SU-DHL-6 (cell line): Measurements from ENCODE around the gene RHBG.

ENCODE experiments used
- H2AFZ ChIP-seq: fragments of 200-600 bp; sonication (generic); 2 replicates; pipeline ENCODE4 v1.6.1; 2014; ENCODE audit warnings: low read depth, mild to moderate bottlenecking, moderate library complexity, mixed read lengths, antibody characterized with exemption, low read length; ENCODE audit not compliant: severe bottlenecking
- H3F3A ChIP-seq: fragments of 200-600 bp; shearing (Covaris generic); 2 replicates; pipeline ENCODE4 v1.6.0; 2016; ENCODE audit warnings: antibody characterized with exemption, mild to moderate bottlenecking; ENCODE audit not compliant: insufficient read depth
- H3K27ac ChIP-seq: fragments of 200-600 bp; sonication (generic); 2 replicates; pipeline ENCODE4 v1.5.1; 2016; ENCODE audit warnings: low read depth, mild to moderate bottlenecking, low read length, moderate library complexity, mixed read lengths
- H3K27me3 ChIP-seq: fragments of 200-600 bp; sonication (generic), shearing (Covaris generic); 2 replicates; pipeline ENCODE4 v1.6.0; 2014; ENCODE audit warnings: mild to moderate bottlenecking, low read length
- H3K36me3 ChIP-seq: fragments of 200-600 bp; sonication (generic); 2 replicates; pipeline ENCODE4 v1.6.1; 2014; ENCODE audit warnings: mild to moderate bottlenecking, low read length, mixed read lengths
- H3K4me2 ChIP-seq: fragments of 300-600, 200-600 bp; shearing (Covaris generic), sonication (generic); 2 replicates; pipeline ENCODE4 v1.6.0; 2014; ENCODE audit warnings: low read length, low read depth, mild to moderate bottlenecking; ENCODE audit not compliant: poor library complexity, severe bottlenecking
- H3K4me3 ChIP-seq: fragments of 200-600 bp; sonication (generic); 2 replicates; pipeline ENCODE4 v1.5.1; 2014; ENCODE audit warnings: antibody characterized with exemption, low read length, mild to moderate bottlenecking, mixed read lengths; ENCODE audit not compliant: insufficient read depth, poor library complexity, severe bottlenecking
- H3K79me2 ChIP-seq: fragments of 200-600 bp; sonication (generic); 2 replicates; pipeline ENCODE4 v1.6.1; 2014; ENCODE audit warnings: mild to moderate bottlenecking, low read length, moderate library complexity; ENCODE audit not compliant: insufficient read depth
- H3K9ac ChIP-seq: fragments of 200-600 bp; sonication (generic); 2 replicates; pipeline ENCODE4 v1.7.0; 2014; ENCODE audit warnings: mild to moderate bottlenecking, low read length
- H3K9me2 ChIP-seq: fragments of 200-600 bp; sonication (generic); replicated peaks from 2 replicates; pipeline ENCODE4 v1.6.1; 2014; ENCODE audit warnings: low read length; ENCODE audit not compliant: insufficient read depth
- H3K9me3 ChIP-seq: fragments of 200-600 bp; sonication (generic); 2 replicates; pipeline ENCODE4 v1.6.1; 2014; ENCODE audit warnings: low read length, mixed read lengths; ENCODE audit not compliant: insufficient read depth
- H4K20me1 ChIP-seq: fragments of 200-600 bp; sonication (generic); 2 replicates; pipeline ENCODE4 v1.6.1; 2014; ENCODE audit warnings: low read depth, mild to moderate bottlenecking, antibody characterized with exemption, low read length, moderate library complexity, mixed read lengths
- CTCF ChIP-seq: fragments of 200-600 bp; sonication (generic); IDR thresholded peaks from one replicate; pipeline ENCODE4 v1.5.1; 2017; ENCODE audit warnings: antibody characterized with exemption, mild to moderate bottlenecking, low read length, moderate library complexity; ENCODE audit not compliant: insufficient read depth, poor library complexity, severe bottlenecking
- EZH2phosphoT487 ChIP-seq: fragments of 200-600 bp; sonication (generic), shearing (Covaris generic); conservative IDR thresholded peaks from 2 replicates; pipeline ENCODE4 v1.6.1; 2018; ENCODE audit warnings: mild to moderate bottlenecking, antibody characterized with exemption, low read length, moderate library complexity, mixed read lengths

Gene RHBG

GRCh38 chr1:156410238-156410637 is 41.2 kb downstream of the RHBG start:
- H3K27ac ChIP-seq, result no peak overlapping the region
- no peaks in the 10 kb centered on the region for H3F3A ChIP-seq
- TF ChIP-seq EZH2phosphoT487 (no peak), CTCF (no peak)
- no peaks in the 10 kb centered on the region for H3K36me3 ChIP-seq
- no peaks in the 10 kb centered on the region for H3K79me2 ChIP-seq
- H4K20me1 ChIP-seq, result no peaks in the 10 kb centered on the region
- H3K4me2 ChIP-seq, result no peak overlapping the region
- no peak overlapping the region for H2AFZ ChIP-seq
- no peaks in the 10 kb centered on the region for H3K9me2 ChIP-seq
- H3K9ac ChIP-seq, result no peak overlapping the region
- no peaks in the 10 kb centered on the region for H3K9me3 ChIP-seq
- H3K27me3 ChIP-seq, result no peaks in the 10 kb centered on the region
- H3K4me3 ChIP-seq, result no peak overlapping the region

GRCh38 chr1:156410740-156411139 is 41.7 kb downstream of the RHBG start:
- Histone ChIP-seq H3K4me3 (no peak overlapping the region), H3K4me2 (no peak overlapping the region), H3K27me3 (no peaks in the 10 kb centered on the region), H3K36me3 (no peaks in the 10 kb centered on the region), H3F3A (no peaks in the 10 kb centered on the region), H3K9ac (no peak overlapping the region), H3K27ac (no peak overlapping the region), H3K9me2 (no peaks in the 10 kb centered on the region), H3K79me2 (no peaks in the 10 kb centered on the region), H2AFZ (no peak overlapping the region), H4K20me1 (no peaks in the 10 kb centered on the region), H3K9me3 (no peaks in the 10 kb centered on the region)
- TF ChIP-seq CTCF (no peak), EZH2phosphoT487 (no peak)

DNA sequence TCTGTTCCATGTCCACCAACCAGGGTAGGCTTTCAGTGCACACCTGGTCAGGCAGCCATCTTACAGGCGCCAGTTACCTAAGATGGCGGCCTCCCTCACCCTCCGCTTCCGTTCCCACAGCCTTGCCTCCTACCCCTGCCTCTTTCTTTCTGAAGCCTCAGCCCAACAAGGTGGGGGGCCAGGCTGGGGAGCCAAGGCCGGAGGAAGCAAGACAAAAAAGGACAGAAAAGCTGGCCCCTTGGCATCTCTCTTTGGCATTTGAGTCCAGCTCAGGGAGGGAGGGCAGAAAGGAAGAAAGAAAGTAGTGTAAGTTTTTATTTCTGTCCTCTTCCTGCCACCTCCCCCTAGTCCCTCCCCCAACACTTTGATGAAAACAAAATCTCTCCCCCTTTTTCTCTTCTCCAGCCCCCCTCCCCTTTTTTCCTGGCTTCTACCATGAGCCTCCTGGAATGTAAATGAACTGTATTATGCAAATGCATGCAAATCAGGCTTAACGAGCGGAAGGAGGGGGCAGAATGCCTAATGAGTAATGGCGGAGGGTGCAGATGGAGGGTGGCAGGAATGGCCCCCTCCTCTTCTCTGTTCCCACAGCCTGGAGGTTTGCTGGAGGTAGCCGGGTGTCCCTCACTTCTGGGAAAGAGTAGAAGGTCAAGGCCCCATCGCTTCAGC is 43.8 kb downstream of the RHBG start:
- TF ChIP-seq CTCF, result no peak
- no peak for TF ChIP-seq EZH2phosphoT487
- Histone ChIP-seq H3K36me3 (no peaks in the 10 kb centered on the region), H3K27ac (no peak overlapping the region), H3K4me3 (no peak overlapping the region), H3K4me2 (no peak overlapping the region), H3F3A (no peaks in the 10 kb centered on the region), H3K79me2 (no peaks in the 10 kb centered on the region), H2AFZ (no peak overlapping the region), H3K9ac (no peak overlapping the region), H3K27me3 (no peaks in the 10 kb centered on the region), H4K20me1 (no peaks in the 10 kb centered on the region), H3K9me3 (no peaks in the 10 kb centered on the region), H3K9me2 (no peaks in the 10 kb centered on the region)
